ENCODE data around the gene PLAAT2.

The PLAAT2 gene

DNA sequence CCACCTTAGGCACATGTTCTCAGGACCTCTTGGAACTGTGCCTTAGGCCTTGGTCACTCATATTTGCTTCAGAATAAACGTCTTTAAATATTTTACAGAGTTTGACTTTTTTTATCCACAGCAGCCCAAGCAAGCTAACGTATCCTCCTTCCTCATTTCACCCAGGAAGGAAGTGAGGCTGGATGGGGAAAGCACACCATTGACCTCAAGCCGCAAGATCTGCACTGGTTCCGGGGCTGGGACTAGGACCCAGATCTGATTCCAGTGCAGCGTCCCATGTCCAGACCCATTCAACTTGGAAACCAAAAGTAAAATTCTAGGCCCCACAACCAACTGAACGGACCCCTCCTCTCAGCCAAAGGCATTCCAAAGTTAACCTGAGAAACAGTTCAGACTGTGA, 59.7 kb downstream of the PLAAT2 start:
- Histone ChIP-seq H3K9me3 (ENCODE audit: control insufficient read depth, low read length) (peaks cover 14% of the 10 kb centered on the region), H3K4me3 (ENCODE audit: extremely low read depth, insufficient read depth, low read length, poor library complexity, severe bottlenecking) (no peak overlapping the region), H3K36me3 (ENCODE audit: control insufficient read depth, insufficient read depth, low read length) (no peaks in the 10 kb centered on the region), H3K4me1 (ENCODE audit: control insufficient read depth, insufficient read depth, low read length, poor library complexity, severe bottlenecking) (peaks cover 8% of the 10 kb centered on the region), H3K27ac (ENCODE audit: low read depth, low read length, severe bottlenecking) (no peak overlapping the region)
- 77 to 89% methylated on average over 2 to 3 of the region's 6 CpGs for WGBS, 2 experiments (ENCODE audit: insufficient coverage in 2 of 2)

Measured in mesodermal cell (in vitro differentiated cells).